Stimulated activated naive CD8-positive, alpha-beta T cell treated with anti-CD3 and anti-CD28 coated beads, Interleukin-15, amount 100 ng/mL, for 72 hours (primary cell): ENCODE data around the gene DPP6.

Source experiments
- ATAC-seq: fragments of 150-1000 bp; cut with Tn5 transposase; 2 replicates; pipeline ENCODE4 v1.10.0; 2021; ENCODE audit warnings: mild to moderate bottlenecking, moderate library complexity
- DNase-seq, 2 donors: peaks; one replicate each; pipeline ENCODE4 v3.0.0; 2021 to 2022
- H3K27ac Mint-ChIP-seq, 2 donors: one replicate each; pipeline ENCODE4 v1.8.0; 2022; ENCODE audit warnings: mild to moderate bottlenecking in 2 of 2, mixed read lengths in 2 of 2, moderate library complexity in 2 of 2
- H3K27me3 Mint-ChIP-seq: one replicate; pipeline ENCODE4 v1.8.0; 2022; ENCODE audit warnings: mixed read lengths
- H3K4me1 Mint-ChIP-seq: one replicate; pipeline ENCODE4 v1.8.0; 2022; ENCODE audit warnings: mild to moderate bottlenecking, mixed read lengths
- H3K4me3 Mint-ChIP-seq, 2 donors: one replicate each; pipeline ENCODE4 v1.8.0; 2022; ENCODE audit warnings: mild to moderate bottlenecking in 2 of 2, mixed read lengths in 2 of 2, moderate library complexity in 1 of 2
- H3K9me3 Mint-ChIP-seq, 2 donors: one replicate each; pipeline ENCODE4 v1.8.0; 2022; ENCODE audit warnings: mixed read lengths in 2 of 2

The DPP6 gene

GRCh38 chr7:154837087-154837486, 784.9 kb downstream of the DPP6 start:
- H3K4me3 Mint-ChIP-seq = no peak overlapping the region
- ATAC-seq (no peak), DNase-seq (no peak)
- no peak overlapping the region for H3K27ac Mint-ChIP-seq
- H3K4me1 Mint-ChIP-seq = no peaks in the 10 kb centered on the region
- peaks cover 0 to 7% of the 10 kb centered on the region in 2 donors for H3K9me3 Mint-ChIP-seq
- H3K27me3 Mint-ChIP-seq = peaks cover 35% of the 10 kb centered on the region

GRCh38 chr7:154837622-154838021, 785.4 kb downstream of the DPP6 start:
- ATAC-seq (no peak), DNase-seq (no peak)
- Mint-ChIP-seq H3K4me3 (no peak overlapping the region), H3K27ac (no peak overlapping the region), H3K4me1 (no peaks in the 10 kb centered on the region), H3K9me3 (peaks cover 0 to 7% of the 10 kb centered on the region in 2 donors), H3K27me3 (peaks cover 30% of the 10 kb centered on the region)

- H3K4me1 Mint-ChIP-seq = no peaks in the 10 kb centered on the region
- ATAC-seq (no peak), DNase-seq (no peak)
- H3K9me3 Mint-ChIP-seq = peaks cover 0 to 7% of the 10 kb centered on the region in 2 donors
- peaks cover 43% of the 10 kb centered on the region for H3K27me3 Mint-ChIP-seq
- no peak overlapping the region for H3K4me3 Mint-ChIP-seq
- no peak overlapping the region for H3K27ac Mint-ChIP-seq
These were observed 787.9 kb downstream of the DPP6 start for GRCh38 chr7:154840086-154840485.

GRCh38 chr7:154841731-154842331, 789.6 kb downstream of the DPP6 start:
- H3K27ac Mint-ChIP-seq = no peak overlapping the region
- DNase-seq (no peak), ATAC-seq (no peak)
- peaks cover 56% of the 10 kb centered on the region for H3K27me3 Mint-ChIP-seq
- no peaks in the 10 kb centered on the region for H3K4me1 Mint-ChIP-seq
- H3K9me3 Mint-ChIP-seq = peaks cover 0 to 9% of the 10 kb centered on the region in 2 donors
- H3K4me3 Mint-ChIP-seq = no peak overlapping the region

- Mint-ChIP-seq H3K27ac (no peak overlapping the region), H3K27me3 (peaks cover 62% of the 10 kb centered on the region), H3K4me3 (no peak overlapping the region), H3K9me3 (peaks cover 0 to 6% of the 10 kb centered on the region in 2 donors), H3K4me1 (no peaks in the 10 kb centered on the region)
- ATAC-seq = no peak
- no peak for DNase-seq
These were observed 790.4 kb downstream of the DPP6 start for GRCh38 chr7:154842591-154842990.

GRCh38 chr7:154843670-154844237, 791.6 kb downstream of the DPP6 start:
- Mint-ChIP-seq H3K4me3 (no peak overlapping the region), H3K9me3 (peaks cover 0 to 5% of the 10 kb centered on the region in 2 donors), H3K4me1 (no peaks in the 10 kb centered on the region), H3K27ac (no peak overlapping the region), H3K27me3 (peaks cover 74% of the 10 kb centered on the region)
- no peak for ATAC-seq
- no peak for DNase-seq

- Mint-ChIP-seq H3K4me1 (no peaks in the 10 kb centered on the region), H3K27me3 (peaks cover 76% of the 10 kb centered on the region), H3K4me3 (no peak overlapping the region), H3K27ac (no peak overlapping the region), H3K9me3 (peaks cover 0 to 5% of the 10 kb centered on the region in 2 donors)
- DNase-seq = no peak
- no peak for ATAC-seq
These were observed 792.3 kb downstream of the DPP6 start for GRCh38 chr7:154844499-154844898.

- ATAC-seq (no peak), DNase-seq (no peak)
- peaks cover 0 to 5% of the 10 kb centered on the region in 2 donors for H3K9me3 Mint-ChIP-seq
- no peak overlapping the region for H3K27ac Mint-ChIP-seq
- no peaks in the 10 kb centered on the region for H3K4me1 Mint-ChIP-seq
- H3K4me3 Mint-ChIP-seq = no peak overlapping the region
- H3K27me3 Mint-ChIP-seq = peaks cover 76% of the 10 kb centered on the region
These were observed 792.8 kb downstream of the DPP6 start for GRCh38 chr7:154844955-154845354.

- H3K4me3 Mint-ChIP-seq = no peak overlapping the region
- H3K9me3 Mint-ChIP-seq = peaks cover 5% of the 10 kb centered on the region in 2 donors
- peaks cover 85% of the 10 kb centered on the region for H3K27me3 Mint-ChIP-seq
- DNase-seq (no peak), ATAC-seq (no peak)
- no peak overlapping the region for H3K27ac Mint-ChIP-seq
- no peaks in the 10 kb centered on the region for H3K4me1 Mint-ChIP-seq
These were observed 796.3 kb downstream of the DPP6 start for GRCh38 chr7:154848464-154848863.

- no peak for ATAC-seq
- Mint-ChIP-seq H3K4me3 (no peak overlapping the region), H3K27ac (no peak overlapping the region), H3K4me1 (no peaks in the 10 kb centered on the region), H3K27me3 (peaks cover 61% of the 10 kb centered on the region), H3K9me3 (peaks cover 0 to 5% of the 10 kb centered on the region in 2 donors)
- DNase-seq = no peak
These were observed 800.0 kb downstream of the DPP6 start for GRCh38 chr7:154852205-154852604.

GRCh38 chr7:154853063-154853726, 801.0 kb downstream of the DPP6 start:
- ATAC-seq (no peak), DNase-seq (no peak)
- Mint-ChIP-seq H3K27me3 (peaks cover 53% of the 10 kb centered on the region), H3K9me3 (peaks cover 0 to 5% of the 10 kb centered on the region in 2 donors), H3K4me3 (no peak overlapping the region), H3K27ac (no peak overlapping the region), H3K4me1 (no peaks in the 10 kb centered on the region)

- Mint-ChIP-seq H3K27me3 (peaks cover 48% of the 10 kb centered on the region), H3K27ac (no peak overlapping the region), H3K4me1 (no peaks in the 10 kb centered on the region), H3K4me3 (no peak overlapping the region), H3K9me3 (peaks cover 0 to 5% of the 10 kb centered on the region in 2 donors)
- ATAC-seq = no peak
- no peak for DNase-seq
These were observed 801.5 kb downstream of the DPP6 start for GRCh38 chr7:154853727-154854095.

- H3K9me3 Mint-ChIP-seq = peaks cover 0 to 5% of the 10 kb centered on the region in 2 donors
- no peak overlapping the region for H3K27ac Mint-ChIP-seq
- ATAC-seq = no peak
- no peak overlapping the region for H3K4me3 Mint-ChIP-seq
- H3K27me3 Mint-ChIP-seq = peaks cover 37% of the 10 kb centered on the region
- no peaks in the 10 kb centered on the region for H3K4me1 Mint-ChIP-seq
- DNase-seq = no peak
These were observed 802.6 kb downstream of the DPP6 start for GRCh38 chr7:154854836-154855235.

GRCh38 chr7:154855366-154855765, 803.2 kb downstream of the DPP6 start:
- H3K27me3 Mint-ChIP-seq = peaks cover 32% of the 10 kb centered on the region
- H3K9me3 Mint-ChIP-seq = peaks cover 0 to 5% of the 10 kb centered on the region in 2 donors
- DNase-seq (no peak), ATAC-seq (no peak)
- no peak overlapping the region for H3K4me3 Mint-ChIP-seq
- H3K27ac Mint-ChIP-seq = no peak overlapping the region
- H3K4me1 Mint-ChIP-seq = no peaks in the 10 kb centered on the region

GRCh38 chr7:154856733-154857132, 804.5 kb downstream of the DPP6 start:
- Mint-ChIP-seq H3K27ac (no peak overlapping the region), H3K4me3 (no peak overlapping the region), H3K9me3 (peaks cover 0 to 5% of the 10 kb centered on the region in 2 donors), H3K4me1 (no peaks in the 10 kb centered on the region), H3K27me3 (peaks cover 26% of the 10 kb centered on the region)
- ATAC-seq = no peak
- no peak for DNase-seq

GRCh38 chr7:154857240-154857639, 805.0 kb downstream of the DPP6 start:
- H3K27ac Mint-ChIP-seq = no peak overlapping the region
- ATAC-seq (no peak), DNase-seq (no peak)
- peaks cover 21% of the 10 kb centered on the region for H3K27me3 Mint-ChIP-seq
- peaks cover 0 to 5% of the 10 kb centered on the region in 2 donors for H3K9me3 Mint-ChIP-seq
- no peak overlapping the region for H3K4me3 Mint-ChIP-seq
- no peaks in the 10 kb centered on the region for H3K4me1 Mint-ChIP-seq
